Cardiac fibroblast (primary cell): ENCODE measurements around the gene UROS.

ENCODE experiments used
- DNase-seq, 2 donors: peaks; one replicate each; pipeline versions ENCODE4 v3.0.0 to v3.0.0-alpha.2; 2010; ENCODE audit warnings: low read depth in 2 of 2
- H3K4me3 ChIP-seq, 2 donors: replicated peaks in 1 of 2; 1 replicate in 1 of 2; 2 replicates in 1 of 2; pipeline ENCODE4 v1.5.1; 2011; ENCODE audit warnings: low read depth in 2 of 2, low read length in 2 of 2, mild to moderate bottlenecking in 2 of 2, moderate library complexity in 1 of 2
- TF ChIP-seq, protein P1 (sequence below): IDR thresholded peaks from one replicate; pipeline ENCODE4 v1.5.1; 2011; ENCODE audit warnings: low read depth, mild to moderate bottlenecking, low read length, inconsistent platforms

UROS gene

DNA sequence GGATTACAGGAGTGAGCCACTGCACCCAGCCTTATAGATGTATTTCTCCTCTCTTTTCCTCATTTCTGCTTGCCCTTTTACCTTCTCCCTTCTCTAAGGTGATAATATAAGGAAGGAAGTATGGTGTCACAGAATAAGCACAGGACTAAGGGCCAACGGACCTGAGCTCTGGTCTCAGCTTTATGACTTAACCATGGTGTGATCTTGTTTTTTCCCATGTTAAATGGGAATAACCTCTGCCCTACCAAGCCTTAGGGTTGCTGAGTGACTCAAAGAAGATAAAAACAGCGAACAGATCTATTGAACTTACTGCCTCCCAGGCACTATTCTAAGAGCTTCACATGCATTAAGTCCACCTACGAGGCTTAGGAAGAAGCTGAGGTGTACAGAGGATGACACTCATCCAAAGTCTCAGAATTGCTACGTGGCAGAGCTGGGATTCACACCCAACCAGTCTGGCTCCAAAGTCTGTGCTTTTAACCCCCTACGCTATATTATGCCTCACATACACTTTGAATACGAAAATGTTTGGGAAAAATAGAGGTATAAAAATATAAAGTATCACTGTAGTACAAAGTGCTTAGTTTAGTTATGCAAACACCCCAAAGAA is 5.6 kb downstream of the UROS start:
- DNase-seq, result no peak
- TF ChIP-seq, protein P1, sequence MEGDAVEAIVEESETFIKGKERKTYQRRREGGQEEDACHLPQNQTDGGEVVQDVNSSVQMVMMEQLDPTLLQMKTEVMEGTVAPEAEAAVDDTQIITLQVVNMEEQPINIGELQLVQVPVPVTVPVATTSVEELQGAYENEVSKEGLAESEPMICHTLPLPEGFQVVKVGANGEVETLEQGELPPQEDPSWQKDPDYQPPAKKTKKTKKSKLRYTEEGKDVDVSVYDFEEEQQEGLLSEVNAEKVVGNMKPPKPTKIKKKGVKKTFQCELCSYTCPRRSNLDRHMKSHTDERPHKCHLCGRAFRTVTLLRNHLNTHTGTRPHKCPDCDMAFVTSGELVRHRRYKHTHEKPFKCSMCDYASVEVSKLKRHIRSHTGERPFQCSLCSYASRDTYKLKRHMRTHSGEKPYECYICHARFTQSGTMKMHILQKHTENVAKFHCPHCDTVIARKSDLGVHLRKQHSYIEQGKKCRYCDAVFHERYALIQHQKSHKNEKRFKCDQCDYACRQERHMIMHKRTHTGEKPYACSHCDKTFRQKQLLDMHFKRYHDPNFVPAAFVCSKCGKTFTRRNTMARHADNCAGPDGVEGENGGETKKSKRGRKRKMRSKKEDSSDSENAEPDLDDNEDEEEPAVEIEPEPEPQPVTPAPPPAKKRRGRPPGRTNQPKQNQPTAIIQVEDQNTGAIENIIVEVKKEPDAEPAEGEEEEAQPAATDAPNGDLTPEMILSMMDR, result no peak
- no peak overlapping the region for H3K4me3 ChIP-seq

DNA sequence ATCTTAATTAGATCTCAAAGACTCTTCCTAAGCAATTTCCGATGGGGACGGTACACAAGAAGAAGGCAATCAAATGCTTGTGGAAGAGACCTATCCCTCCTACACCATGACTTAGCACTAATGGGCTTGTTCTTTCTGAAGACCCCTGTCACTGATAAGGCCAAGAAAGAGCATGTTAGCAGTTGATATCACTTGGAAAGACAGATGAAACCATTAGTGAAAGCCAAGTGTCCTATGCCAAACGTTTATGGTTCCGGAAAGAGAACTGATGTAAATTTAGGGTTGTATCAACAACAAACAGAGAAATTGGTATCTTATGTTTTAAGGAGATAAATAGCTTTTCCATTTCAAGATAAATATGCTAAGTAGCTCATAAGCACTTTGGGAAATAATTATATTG is 6.5 kb downstream of the UROS start:
- TF ChIP-seq, protein P1, result no peak
- no peak overlapping the region for H3K4me3 ChIP-seq

DNA sequence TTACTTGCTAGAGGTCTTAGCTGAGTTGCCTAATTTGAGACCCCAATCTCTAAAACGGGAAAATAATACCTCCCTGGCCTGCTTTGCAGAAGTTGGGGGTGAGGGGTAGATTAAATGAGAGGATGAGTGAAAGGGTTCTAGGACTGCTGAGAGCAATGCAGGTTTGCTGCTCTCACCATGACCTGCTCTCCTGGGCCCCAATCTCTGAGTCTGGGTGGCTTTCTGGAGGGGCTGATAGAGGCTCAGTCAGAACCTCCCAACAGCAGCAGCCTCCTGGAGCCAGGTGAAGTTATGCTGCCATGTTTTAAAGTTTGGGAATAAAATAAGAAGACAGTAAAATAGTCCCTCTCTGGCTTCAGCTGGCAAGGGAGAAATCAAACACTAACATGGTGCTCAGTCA is 7.3 kb downstream of the UROS start:
- DNase-seq, result no peak
- TF ChIP-seq, protein P1, result no peak
- no peak overlapping the region for H3K4me3 ChIP-seq

More for the DNA sequence above, 6.5 kb downstream of the UROS start:
- DNase-seq, result no peak

DNA sequence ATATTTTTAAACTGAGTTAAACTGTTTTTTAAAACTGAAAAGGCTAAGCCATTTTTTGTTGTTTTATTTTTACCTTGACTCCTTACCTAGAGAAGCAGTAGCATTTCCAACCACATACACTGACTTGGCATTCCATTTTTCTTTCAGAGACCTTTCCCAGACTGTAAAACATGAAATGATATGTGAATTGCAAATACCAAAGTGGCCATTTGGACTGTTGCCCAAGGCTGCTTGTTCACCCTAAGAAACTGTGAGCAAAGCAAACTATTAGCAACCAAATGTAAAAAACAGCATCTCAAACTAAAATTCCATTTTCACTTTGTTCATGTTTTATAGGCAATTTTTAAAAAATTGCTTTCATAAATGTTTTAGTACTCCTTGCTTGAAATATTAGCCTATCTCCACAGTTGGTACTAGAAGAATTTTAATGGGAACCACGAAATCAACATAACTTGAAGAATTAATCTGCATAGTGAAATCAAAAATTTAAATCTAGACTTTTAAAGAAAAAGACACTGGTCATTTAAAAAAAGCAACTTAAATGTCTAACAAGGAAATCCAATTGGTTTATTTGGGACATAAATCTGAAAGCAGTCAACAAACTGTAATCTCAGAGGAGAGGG is 10.8 kb downstream of the UROS start:
- TF ChIP-seq, protein P1, result no peak
- peak; percentile 16 to 54 for DNase-seq

DNA sequence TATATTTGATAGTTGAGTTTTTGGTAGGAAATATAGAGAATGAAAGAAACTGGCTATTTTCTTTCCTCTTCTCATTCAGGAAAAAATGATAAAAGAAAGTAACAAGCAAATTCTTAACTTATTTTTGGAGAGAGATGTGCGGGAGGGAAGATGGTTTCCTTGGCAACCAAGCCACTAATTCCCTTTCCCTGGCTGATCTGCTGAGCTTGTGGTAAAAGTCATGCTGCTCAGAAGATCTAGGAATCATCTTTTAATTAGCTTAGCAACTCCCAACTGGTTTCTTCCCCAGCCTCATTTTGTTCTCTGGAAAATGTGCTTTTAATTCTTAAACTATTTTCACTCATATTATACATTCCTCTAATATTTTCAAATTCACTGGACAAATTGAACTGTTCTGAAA is 11.8 kb downstream of the UROS start:
- H3K4me3 ChIP-seq, result no peak overlapping the region
- no peak for DNase-seq
- TF ChIP-seq, protein P1, result no peak

More for the DNA sequence above, 10.8 kb downstream of the UROS start:
- no peak overlapping the region for H3K4me3 ChIP-seq

DNA sequence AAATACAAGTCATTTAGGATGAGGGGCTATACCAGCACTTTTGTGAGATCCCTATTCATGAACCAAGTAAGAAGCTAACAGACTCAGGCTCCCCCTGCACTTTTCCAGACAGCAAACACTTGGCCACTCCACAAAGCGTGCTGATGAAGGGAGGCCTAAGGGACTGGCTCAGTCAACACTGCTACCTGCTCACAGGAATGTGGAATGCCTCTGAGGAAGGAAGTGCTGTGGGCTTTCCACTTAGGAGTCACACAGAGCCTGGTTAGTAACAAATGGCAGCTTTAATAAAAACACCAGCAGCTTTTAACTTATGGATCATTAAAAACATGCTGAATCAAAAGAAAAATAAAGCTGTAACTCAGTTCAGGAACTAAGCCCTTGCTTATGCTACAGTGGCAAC is 15.0 kb downstream of the UROS start:
- H3K4me3 ChIP-seq, result no peak overlapping the region
- DNase-seq, result no peak
- TF ChIP-seq, protein P1, result no peak
